Gastroesophageal sphincter (tissue), 3 donors: ENCODE results near the gene ITGA8.

Experiments
- CTCF ChIP-seq, 4 experiments: fragments of 200-600 bp in 2 of 4; fragments of 450-650 bp in 2 of 4; sonication (generic) in 1 of 4; IDR thresholded peaks; one replicate each; pipeline ENCODE4 v1.5.1; 2017 to 2019; ENCODE audit warnings: antibody characterized with exemption in 4 of 4, mild to moderate bottlenecking in 2 of 4, moderate library complexity in 2 of 4
- EP300 ChIP-seq: sonication (generic); formaldehyde crosslinking; IDR thresholded peaks from one replicate; pipeline ENCODE4 v1.6.1; 2017; ENCODE audit warnings: antibody characterized with exemption, mild to moderate bottlenecking
- POLR2AphosphoS5 ChIP-seq: sonication (generic); formaldehyde crosslinking; IDR thresholded peaks from one replicate; pipeline ENCODE4 v1.6.1; 2017; ENCODE audit warnings: antibody characterized with exemption

DNA sequence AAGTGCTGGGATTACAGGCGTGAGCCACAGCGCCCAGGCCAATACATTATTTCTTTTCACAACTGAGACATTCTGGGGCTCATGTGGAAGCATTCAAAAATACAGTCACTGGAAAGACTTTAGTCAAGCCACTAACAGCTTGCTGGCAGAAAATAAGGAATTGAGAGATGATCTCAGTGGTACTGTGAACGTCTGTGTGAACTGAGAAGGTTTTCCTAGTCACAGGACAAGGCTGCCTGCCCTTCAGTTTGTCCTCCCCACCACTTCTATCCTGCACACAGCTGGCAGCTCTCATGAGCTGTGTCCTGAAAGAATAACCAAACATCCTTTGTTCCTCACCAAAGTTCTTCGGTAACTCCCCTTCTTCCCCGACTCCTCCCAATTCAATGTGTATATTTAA, 31.3 kb upstream of the ITGA8 start:
- TF ChIP-seq CTCF (IDR thresholded peaks at IDR 0.05) (no peak), EP300 (no peak), POLR2AphosphoS5 (no peak)
